Amygdala (tissue), 56 donors: Measurements from ENCODE around the gene AFF3.

Experiments used
- DNase-seq, 56 donors: peaks; one replicate each; lab custom pipeline; 2025; lab: John Stamatoyannopoulos, UW

Gene AFF3

DNA sequence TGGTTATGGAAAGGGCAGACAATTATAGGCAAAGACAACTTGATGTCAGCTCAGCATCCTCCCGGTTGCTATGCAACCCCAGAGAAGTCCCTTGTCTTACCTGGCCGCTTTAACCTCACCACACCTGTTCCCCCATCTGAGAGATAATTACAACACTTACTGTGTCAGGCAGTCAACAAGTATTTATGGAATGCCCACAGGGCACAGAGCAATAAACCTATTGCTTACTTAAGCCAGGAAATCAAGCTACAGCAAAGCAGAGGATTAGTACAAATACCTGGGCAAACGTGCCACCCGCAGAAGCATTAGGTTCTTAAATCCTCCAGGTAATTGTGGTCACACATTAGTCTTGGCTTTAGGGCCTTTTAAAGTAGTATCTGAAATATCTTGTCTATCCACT is 332.2 kb downstream of the AFF3 start:
- DNase-seq = no peak

DNA sequence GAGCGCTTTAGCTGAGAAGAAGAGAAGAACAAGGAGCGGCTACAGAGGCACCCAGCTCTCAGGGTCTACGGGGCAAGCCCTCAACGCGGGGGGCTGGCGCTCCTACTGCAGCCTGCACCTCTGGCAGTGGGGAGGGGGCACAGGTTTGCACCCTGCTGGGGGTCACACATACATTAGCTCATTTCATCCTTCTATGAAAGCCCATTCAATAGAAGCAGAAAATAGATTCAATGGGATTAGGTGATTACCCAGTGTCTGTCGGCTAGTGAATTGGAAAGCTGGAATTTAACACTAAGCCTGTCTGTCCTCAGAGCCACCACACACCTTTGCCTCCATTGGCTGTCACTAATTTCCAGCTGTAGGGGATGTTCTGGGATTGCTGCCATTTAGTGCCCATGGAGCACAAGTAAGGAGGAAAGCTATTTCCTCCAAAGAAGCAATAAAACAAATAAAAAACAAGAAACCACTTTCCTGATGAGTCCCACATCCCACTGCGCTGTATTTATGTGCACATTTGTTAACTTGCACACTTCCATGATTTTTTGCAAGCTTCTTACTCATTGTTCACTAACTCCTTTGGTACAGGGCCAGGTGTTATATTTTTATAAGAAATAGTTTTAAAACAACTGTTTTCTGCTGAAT is 333.0 kb downstream of the AFF3 start:
- DNase-seq = no peak

DNA sequence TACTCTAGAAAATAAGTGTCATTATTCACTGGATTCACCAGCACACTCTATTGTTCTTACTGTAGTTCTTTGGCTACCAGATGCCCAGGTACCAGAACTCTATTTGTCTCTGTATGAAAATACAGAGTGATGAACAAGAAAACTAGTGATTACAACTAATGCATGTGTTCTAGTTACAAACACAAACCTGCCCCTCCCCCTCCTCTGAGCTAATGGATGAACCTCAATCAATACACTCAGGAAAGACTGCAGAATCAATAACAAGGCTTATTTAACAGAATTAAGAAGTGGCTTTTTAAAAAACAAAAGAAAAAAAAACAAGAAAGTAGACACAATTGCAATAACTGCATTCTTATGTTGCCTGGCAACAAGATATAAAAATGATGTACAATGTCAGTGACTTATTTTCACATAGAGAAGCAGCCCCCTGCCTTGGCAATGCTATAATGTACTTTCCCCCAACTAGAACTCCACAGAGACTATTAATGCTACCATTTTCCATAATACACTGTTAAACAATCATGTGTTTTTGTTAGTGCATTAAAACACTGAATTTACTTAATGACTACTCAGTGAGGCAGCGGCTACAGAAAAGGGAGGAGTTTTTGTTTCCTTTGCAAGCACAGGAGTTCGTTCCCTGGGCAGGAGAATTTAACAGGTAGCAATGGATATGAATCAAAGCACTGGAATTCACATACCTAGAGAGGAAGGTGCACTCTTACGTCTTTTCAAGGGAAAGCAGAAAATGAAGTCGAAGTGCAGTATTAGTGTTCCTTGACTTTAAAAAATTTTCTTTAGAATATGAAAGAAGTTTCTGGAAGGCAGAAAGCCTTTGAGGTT is 333.8 kb downstream of the AFF3 start:
- no peak for DNase-seq

DNA sequence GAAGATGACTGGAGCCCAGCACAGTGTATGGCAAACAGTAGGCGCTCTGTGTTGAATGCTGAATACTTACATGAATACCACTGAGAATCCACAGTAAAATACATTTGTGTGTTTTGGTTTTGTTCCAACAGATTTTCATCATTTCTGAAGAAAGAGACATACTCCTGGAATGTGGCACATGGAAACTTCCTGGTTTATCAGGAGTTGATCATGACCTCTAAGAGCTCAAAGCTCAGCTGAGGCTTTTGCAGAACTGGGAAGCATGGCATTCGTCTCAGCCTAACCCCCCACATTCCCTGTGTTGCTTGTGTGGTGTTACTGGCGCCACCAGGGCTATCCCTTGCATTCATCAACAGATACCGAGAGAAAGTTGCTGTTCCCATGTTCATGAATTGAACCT is 335.6 kb downstream of the AFF3 start:
- no peak for DNase-seq

DNA sequence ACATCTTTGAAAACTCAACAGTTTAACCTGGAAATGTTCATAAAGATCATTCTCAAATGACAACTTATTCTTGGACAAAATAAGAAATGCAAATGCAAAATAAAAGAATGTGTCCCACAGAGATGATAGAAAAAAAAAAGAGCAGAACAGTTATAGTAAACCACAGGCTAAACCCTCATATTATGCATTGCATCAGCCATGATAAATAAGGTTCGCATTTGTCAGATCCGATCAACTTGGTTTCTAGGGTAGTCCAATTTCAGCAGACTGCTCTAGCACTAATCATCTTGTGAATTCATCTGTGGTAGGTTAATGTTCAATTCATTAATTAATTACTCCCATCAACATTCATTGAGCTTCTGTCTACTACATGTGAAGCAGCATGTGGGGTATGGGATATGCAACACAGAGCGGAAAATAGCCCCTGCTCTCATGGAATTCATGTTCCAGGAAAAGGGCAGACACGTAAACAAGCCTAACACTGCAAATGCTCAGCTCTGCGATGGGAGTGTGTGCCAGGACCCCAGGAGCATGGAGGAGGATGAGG is 336.4 kb downstream of the AFF3 start:
- DNase-seq = no peak

DNA sequence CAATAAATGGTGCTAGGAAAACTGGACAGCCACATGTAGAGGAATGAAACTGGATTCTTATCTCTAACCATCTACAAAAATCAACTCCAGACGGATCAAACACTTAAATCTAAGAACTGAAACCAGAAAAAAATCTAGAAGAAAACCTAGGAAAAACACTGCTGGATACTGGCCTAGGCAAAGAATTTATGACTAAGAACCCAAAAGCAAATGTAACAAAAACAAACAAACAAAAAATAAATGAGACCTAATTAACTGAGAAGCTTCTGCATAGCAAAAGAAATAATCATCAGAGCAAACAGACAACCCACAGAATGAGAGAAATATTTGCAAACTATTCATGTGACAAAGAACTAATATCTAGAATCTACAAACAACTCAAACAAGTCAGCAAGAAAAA is 338.5 kb downstream of the AFF3 start:
- no peak for DNase-seq

DNA sequence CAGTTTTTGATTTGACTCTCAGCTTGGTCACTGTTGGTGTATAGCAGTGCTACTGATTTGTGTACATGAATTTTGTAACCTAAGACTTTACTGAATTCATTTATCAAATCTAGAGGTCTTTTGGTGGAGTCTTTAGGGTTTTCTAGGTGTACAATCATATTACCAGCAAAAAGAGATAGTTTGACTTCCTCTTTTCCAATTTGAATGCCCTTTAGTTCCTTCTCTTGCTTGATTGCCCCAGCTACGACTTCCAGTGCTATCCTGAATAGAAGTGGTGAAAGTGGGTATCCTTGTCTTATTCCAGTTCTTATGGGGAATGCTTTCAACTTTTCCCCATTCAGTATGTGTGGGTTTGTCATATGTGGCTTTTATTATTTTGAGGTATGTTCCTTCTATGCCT is 339.7 kb downstream of the AFF3 start:
- no peak for DNase-seq

DNA sequence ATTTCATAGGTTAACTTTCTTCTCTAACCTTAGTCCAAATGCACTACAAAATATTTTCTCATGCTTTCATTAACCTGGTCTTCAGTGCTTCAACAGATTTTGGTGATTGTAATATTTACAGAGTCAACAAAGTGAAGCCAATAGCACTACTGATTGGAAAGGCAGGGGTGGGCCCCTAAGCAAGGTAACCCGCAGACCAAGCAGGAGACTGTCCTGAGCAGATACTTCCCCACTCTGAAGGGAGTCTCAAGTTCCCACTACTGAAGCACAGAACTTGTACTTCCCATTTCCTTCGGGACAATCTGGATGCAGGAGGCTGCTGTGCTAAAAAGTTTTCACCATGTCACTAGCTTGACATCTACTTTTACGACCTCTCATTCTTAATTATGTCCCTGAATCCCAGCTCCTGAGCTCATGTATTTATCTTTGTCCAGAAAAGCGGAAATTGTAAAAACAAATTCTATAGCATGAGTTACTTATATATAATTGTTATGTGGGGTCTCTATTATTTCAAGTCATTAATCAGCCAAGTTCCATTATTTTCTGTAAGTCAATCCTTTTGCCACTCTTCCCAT is 341.0 kb downstream of the AFF3 start:
- no peak for DNase-seq

DNA sequence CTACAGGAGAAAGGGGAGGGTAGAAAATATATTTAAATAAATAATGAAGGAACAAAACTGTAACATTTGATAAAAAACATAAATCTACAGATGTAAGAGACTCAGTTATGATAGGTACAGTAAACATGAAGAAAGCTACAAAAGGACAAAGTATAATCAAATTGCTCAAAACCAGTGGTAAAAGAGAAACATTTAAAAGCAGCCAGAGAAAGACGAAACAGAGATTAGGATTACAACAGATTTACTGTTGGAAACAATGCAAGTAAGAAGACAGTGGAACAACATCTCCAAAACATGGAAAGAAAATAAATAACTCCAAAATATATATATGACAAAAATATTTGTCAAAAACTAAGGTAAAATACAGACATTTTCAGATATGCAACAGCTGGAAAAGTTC is 344.9 kb downstream of the AFF3 start:
- no peak for DNase-seq

DNA sequence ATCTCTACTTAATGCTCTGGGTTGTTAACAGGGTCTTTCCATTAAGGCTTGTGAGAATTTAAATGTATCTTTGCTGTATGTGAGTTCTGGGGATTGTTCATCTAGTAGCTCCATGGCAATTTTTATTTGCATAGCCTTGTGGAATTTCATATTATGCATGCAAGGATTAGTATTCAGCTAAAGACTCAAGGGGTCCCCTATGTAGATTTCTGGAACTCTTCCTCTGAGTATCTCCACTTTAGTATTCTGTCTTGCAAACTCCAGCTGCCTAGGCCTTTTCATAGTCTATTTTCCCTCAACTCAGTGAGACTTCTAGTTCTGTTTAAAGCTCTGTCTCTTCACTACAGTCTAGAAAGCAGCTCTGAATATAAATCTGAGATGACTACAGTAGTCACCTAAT is 348.0 kb downstream of the AFF3 start:
- no peak for DNase-seq

DNA sequence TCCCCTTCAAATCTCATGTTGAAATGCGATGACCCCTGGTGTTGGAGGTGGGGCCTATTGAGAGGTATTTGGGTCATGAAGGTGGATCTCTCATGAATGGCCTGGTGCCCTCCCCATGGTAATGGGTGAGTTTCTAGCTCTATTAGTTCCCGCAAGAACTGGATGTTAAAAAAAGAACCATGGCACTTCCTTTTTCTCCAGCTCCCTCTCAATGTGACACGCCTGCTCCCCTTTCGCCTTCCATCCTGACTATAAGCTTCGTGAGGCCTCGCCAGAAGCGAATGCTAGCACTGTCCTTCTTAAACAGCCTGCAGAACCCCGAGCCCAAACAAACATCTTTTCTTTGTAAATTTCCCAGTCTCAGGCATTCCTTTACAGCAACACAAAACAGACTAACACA is 349.4 kb downstream of the AFF3 start:
- DNase-seq = no peak

DNA sequence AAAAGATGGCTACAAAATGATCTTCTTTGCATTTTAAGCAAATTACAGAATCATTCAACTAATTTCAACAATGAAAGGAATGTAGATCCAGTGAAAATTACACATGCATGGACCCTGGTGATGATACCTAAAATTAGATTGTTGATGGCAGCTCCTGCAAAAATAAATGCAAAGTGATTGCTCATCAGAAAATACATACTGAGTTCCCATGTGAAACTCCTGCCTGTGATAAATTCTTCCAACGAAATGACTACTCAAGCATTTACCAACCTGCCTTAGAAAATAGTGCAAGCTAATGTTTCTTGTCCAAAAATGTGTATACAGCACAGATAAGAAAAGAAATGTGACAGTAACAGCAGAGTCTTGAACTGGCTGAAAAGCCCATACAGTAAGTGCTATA is 352.5 kb downstream of the AFF3 start:
- no peak for DNase-seq

DNA sequence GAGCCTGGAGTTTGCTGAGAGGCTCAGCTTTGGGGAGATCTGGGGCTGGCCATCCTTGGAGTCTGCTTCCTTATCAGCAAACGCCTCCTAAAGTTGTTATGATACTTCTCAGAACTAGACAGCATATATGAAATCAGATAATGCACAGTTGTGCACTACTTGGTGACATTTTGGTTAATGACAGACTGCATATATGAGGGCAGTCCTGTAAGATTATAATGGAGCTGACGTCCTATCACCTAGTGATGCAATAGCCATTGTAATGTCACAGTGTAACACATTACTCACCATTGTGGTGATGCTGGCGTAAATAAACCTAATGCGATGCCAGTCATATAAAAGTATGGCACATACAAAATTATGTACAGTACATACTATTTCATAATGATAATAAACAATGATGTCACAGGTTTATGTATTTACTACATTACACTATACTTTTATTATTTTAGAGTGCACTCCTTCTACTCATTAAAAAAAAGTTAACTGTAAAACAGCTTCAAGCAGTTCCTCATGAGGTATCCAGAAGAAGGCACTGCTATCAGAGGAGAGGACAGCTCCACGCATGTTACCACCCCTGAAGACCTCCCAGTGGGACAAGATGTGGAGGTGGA is 354.5 kb downstream of the AFF3 start:
- DNase-seq = no peak

DNA sequence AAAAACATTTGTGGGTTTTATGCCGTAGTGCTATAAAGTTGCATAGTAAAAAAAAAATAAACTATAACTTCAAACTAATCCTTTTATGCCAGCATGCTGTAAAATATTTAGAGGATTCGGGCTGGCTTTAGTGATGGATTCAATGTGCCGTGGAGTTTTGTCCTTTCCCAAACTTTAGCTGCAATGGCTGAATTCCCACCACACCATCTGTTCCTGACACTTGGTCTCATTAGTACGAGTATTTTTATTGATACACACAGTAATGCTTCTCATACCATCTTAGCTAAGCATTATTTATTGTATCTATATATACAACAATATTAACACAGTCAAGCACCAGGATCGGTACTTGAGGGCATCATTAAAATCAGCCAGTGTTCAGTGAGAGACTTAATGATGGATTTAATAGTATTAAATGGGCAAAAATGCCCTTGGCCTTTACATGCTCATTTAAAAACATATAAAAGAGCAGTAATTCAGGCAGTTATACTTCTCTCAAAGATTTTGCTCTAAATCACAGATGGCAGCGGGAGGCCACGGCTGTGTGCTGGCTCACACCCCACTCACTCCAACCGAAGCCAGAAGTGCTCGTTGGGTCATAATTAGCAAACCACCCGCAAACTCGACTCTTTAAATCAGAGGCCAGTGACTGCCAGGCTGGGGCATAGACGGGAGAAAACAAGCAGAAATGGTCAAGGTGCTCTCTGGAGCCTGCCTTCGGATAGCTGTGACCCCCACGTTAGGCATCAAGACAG is 355.6 kb downstream of the AFF3 start:
- no peak for DNase-seq

DNA sequence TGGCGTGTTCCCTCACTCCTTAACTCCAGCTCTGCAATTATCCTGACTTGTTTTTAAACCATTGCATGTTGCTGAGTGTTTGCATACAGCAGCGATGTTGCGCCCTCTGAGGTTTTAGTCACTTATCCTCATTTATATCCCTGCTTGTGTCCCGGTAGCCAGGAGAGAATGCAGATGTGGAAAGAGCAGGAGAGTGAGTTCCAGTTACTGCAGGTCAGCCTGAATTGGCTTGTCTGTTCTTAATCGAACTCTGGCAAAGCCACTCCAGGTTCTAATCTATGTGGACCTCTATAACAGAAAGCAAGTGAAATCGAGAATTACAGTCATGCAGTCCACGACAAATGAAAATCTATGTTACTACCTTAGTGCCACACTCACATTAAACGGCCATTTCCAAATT is 357.4 kb downstream of the AFF3 start:
- no peak for DNase-seq

DNA sequence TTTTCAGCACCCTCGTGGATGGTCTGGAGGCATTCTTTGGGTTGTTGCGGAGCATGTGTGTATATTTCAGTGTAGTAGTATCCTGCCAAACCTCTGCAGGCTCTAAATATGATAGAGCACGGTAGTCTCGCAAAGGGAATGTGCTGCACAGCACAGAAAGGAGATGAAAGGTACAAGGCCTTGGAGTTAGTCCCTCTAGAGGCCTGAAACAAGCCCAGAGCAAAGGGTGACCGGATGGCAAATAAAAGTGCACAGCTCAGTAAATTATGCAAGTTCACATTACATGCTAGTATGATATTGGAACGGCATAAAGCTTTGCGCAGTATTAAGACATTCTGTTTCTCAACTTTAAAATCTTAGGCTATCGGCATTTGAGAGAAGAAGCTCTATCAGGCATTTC is 358.1 kb downstream of the AFF3 start:
- no peak for DNase-seq

DNA sequence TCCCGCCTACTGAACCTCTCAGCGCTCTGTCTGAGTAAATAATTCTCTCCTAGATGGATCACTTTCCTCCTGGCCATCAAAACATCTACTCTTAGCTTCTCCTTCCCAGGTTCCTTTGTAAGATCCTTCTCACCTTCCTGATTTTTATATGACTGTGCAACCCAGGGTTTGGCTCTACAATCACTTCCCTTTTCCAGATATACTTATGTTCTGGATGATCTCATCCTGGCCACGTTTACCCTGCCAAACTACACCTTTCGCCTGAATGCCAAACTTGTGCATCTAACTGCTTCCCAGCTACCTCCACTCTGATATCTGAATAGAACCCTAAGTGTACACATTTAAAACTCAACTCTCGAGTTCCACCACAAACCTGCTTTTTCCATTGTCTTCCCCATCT is 362.1 kb downstream of the AFF3 start:
- DNase-seq = no peak

DNA sequence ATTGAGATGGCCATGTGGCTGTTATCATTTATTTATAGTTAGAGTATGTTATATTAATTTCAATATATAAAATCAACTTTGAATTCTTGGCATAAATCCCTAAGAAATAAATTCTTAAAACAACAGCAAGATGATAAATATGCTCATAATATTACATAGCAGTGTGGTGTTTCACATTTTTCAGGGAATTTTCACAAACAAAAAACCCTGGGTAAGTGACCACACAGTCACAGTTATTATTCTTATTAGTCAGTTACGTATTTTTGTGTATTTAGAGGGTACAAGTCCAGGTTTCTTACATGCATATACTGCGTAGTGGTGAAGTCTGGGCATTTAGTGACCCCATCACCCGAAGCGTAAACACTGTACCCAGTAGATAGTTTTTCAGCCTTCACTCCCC is 363.1 kb downstream of the AFF3 start:
- DNase-seq = no peak

DNA sequence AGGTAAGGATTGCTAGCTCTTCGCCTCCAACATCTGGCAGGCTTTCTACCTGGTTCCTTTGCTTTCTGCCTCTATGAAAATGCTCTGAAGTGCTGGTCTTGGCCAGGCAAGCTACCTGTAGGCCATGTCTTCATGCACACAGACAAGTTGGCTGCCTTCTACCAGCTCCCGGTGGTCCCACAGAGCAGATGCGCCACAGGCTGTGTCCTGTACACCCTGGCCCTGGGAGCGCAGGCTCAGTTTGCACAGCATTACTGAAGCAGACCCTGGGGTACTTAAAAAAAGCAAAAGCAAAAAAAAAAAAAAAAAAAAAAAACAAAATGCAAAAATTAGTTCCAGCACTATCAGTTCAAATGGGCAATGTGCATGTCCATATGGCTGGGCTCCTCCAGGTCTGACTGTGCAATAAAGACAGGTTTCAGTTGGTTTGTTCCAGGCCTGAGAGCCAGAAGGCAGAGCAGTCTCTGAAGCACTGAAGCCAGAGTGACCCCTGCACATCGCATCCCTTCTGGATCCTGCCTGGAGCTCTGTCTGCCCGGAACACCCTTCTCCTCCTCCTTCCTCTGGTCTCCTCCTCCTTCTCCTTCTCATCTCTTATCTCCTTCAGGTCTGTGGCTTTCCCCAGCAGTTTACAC is 364.6 kb downstream of the AFF3 start:
- DNase-seq = no peak
